GM12878 (cell line): ENCODE measurements around the gene MAP4K5. TPM values are rescaled to one million over a fixed set of nuclear protein-coding genes. Genes with fewer than 3 reads are reported as not detected.
A peak's percentile ranks its signal among the peaks of the same experiment; 100 is the strongest.

Source experiments
- ATAC-seq: fragments of 200-7000 bp; cut with Tn5 transposase; 3 replicates; pipeline ENCODE4 v1.9.1; 2020; ENCODE audit warnings: mild to moderate bottlenecking, moderate library complexity
- BruUV-seq: library from RNA; stranded (reverse); fragments of 400-500 nt; replicated peaks from 2 replicates; lab custom pipeline; 2021; lab: Mats Ljungman, UMichigan
- CTCF ChIA-PET: fragments of 300-600 bp; sonication (Branson Sonifier 250); formaldehyde crosslinking; extraction: SDS; loops from one replicate; lab custom pipeline; 2021; ENCODE audit warnings: inconsistent platforms; lab: Yijun Ruan, JAX
- POLR2A ChIA-PET: fragments of 350-600 bp; formaldehyde crosslinking; extraction: SDS; loops from one replicate; lab custom pipeline; 2021; ENCODE audit warnings: inconsistent platforms; lab: Charles Lee
- RAD21 ChIA-PET: fragments of 300-600 bp; sonication (Branson Sonifier 250); formaldehyde crosslinking; loops from one replicate; lab custom pipeline; 2023; ENCODE audit warnings: antibody characterized with exemption; ENCODE audit not compliant: unreplicated experiment; lab: Charles Lee
- SMC1A ChIA-PET: fragments of 300-600 bp; sonication (Branson Sonifier 250); formaldehyde crosslinking; loops from one replicate; lab custom pipeline; 2023; ENCODE audit not compliant: unreplicated experiment, uncharacterized antibody; lab: Charles Lee
- DNase-seq: peaks from one replicate; pipeline ENCODE4 v3.0.0-alpha.2; 2011; ENCODE audit warnings: low read depth, low spot score
- FAIRE-seq: peaks from 3 replicates; lab custom pipeline; 2011; peaks lifted over from hg19 to GRCh38; lab: Jason Lieb, UNC
- H2AFZ ChIP-seq: 2 replicates; pipeline ENCODE4 v1.6.0; 2011; ENCODE audit warnings: low read depth, low read length, control low read depth; ENCODE audit not compliant: control insufficient read depth
- H3K27ac ChIP-seq: 2 replicates; pipeline ENCODE4 v1.5.1; 2011; ENCODE audit warnings: control low read depth; ENCODE audit not compliant: control insufficient read depth, insufficient read depth
- H3K27me3 ChIP-seq, 2 experiments: replicated peaks in 1 of 2; 2 replicates each; pipeline versions ENCODE4 v1.6.0 to v1.6.1; 2011; ENCODE audit warnings: low read length in 1 of 2; ENCODE audit not compliant: control insufficient read depth in 2 of 2, insufficient read depth in 2 of 2
- H3K36me3 ChIP-seq, 2 experiments: 2 replicates each; pipeline ENCODE4 v1.5.1; 2011; ENCODE audit warnings: low read length in 1 of 2; ENCODE audit not compliant: control insufficient read depth in 2 of 2, insufficient read depth in 2 of 2
- H3K4me1 ChIP-seq: 2 replicates; pipeline ENCODE4 v1.6.1; 2011; ENCODE audit warnings: mild to moderate bottlenecking, low read length, moderate library complexity, mixed read lengths; ENCODE audit not compliant: control insufficient read depth, insufficient read depth
- H3K4me2 ChIP-seq: 2 replicates; pipeline ENCODE4 v1.6.0; 2011; ENCODE audit warnings: control low read depth; ENCODE audit not compliant: control insufficient read depth, insufficient read depth
- H3K4me3 ChIP-seq: fragments of 200-600 bp; sonication (generic); 2 replicates; pipeline ENCODE4 v1.5.1; 2016
- H3K79me2 ChIP-seq: 2 replicates; pipeline ENCODE4 v1.6.0; 2011; ENCODE audit warnings: low read length; ENCODE audit not compliant: control insufficient read depth, insufficient read depth
- H3K9ac ChIP-seq: 2 replicates; pipeline ENCODE4 v1.8.0; 2011; ENCODE audit warnings: low read length, control low read depth, mixed read lengths; ENCODE audit not compliant: control insufficient read depth, insufficient read depth
- H3K9me3 ChIP-seq: replicated peaks from 3 replicates; pipeline ENCODE4 v1.5.1; 2011; ENCODE audit warnings: mild to moderate bottlenecking, low read length; ENCODE audit not compliant: control insufficient read depth, insufficient read depth
- H4K20me1 ChIP-seq: 2 replicates; pipeline ENCODE4 v1.6.0; 2011; ENCODE audit not compliant: control insufficient read depth, insufficient read depth
- MLLT1 ChIP-seq: fragments of 450-650 bp; IDR thresholded peaks from 2 replicates; pipeline ENCODE4 v1.6.1; 2016; ENCODE audit warnings: mild to moderate bottlenecking
- SREBF2 ChIP-seq: IDR thresholded peaks from 2 replicates; pipeline ENCODE4 v1.6.1; 2012; ENCODE audit warnings: mild to moderate bottlenecking, low read length
- ZBTB33 ChIP-seq: fragments of 450-650 bp; IDR thresholded peaks from 2 replicates; pipeline ENCODE4 v1.6.1; 2017; ENCODE audit warnings: mild to moderate bottlenecking
- WGBS: methylation state at CpG from one replicate; pipeline ENCODE4 v1.1.6; 2016; ENCODE audit warnings: low lambda C conversion rate; ENCODE audit not compliant: insufficient replicate concordance, insufficient coverage; ENCODE audit errors: missing lambda C conversion rate; 5-methylcytosine and 5-hydroxymethylcytosine counted together
- in situ Hi-C: fragments of 300-500 bp; cut with MboI; formaldehyde crosslinking; loops from 9 replicates; pipeline ENCODE4 v1.14.3; 2018; ENCODE audit warnings: mixed read lengths
- intact Hi-C: fragments of 100-400 bp; cut with micrococcal nuclease; formaldehyde crosslinking; loops from one replicate; pipeline ENCODE4 v1.14.2; 2022; ENCODE audit not compliant: unreplicated experiment
- polyA plus RNA-seq, 11 experiments: library from polyadenylated mRNA; depleted of rRNA in 4 of 11; unstranded in 6 of 11; stranded (reverse) in 5 of 11; fragments of >200 nt; fragmentation: Nextera tagmentation in 4 of 11; fragmentation: Illumina TruSeq in 1 of 11; extraction: Ambion mirVana in 4 of 11; extraction: Trizol in 1 of 11; gene quantifications; 1 replicate in 1 of 11; 2 replicates in 10 of 11; pipeline versions ENCODE4 v1.2.1 to v1.2.3, GENCODE V29; 2011 to 2016; ENCODE audit warnings: inconsistent platforms in 2 of 11, missing spikeins in 2 of 11, low read depth in 1 of 11
- total RNA-seq, 4 experiments: library from RNA; depleted of rRNA in 3 of 4; stranded (reverse); fragments of >200 nt in 3 of 4; fragmentation: Illumina TruSeq in 1 of 4; extraction: Trizol in 1 of 4; gene quantifications; 2 replicates each; pipeline versions ENCODE4 v1.2.1 to v1.2.3, GENCODE V29; 2013 to 2021

Gene MAP4K5
- total and polyA plus RNA-seq, 10 of the 15 experiments (the other 5 are each of a cell fraction or from before 2014, with no cell fraction given): 9.1 to 41.3 (median 30.1) TPM

- Histone ChIP-seq H3K4me1 (peaks cover 7% of the 10 kb centered on the region), H3K4me3 (peak overlapping the region; percentile 66), H3K4me2 (peak overlapping the region; percentile 95), H4K20me1 (no peaks in the 10 kb centered on the region), H3K9me3 (no peaks in the 10 kb centered on the region), H2AFZ (peak overlapping the region; percentile 95), H3K9ac (peak overlapping the region; percentile 74; the same call in 1 of the 2 replicates), H3K79me2 (no peaks in the 10 kb centered on the region), H3K27me3 (no peaks in the 10 kb centered on the region), H3K36me3 (no peaks in the 10 kb centered on the region), H3K27ac (no peak overlapping the region)
- in situ Hi-C loops (no loop called here), intact Hi-C loops (loop anchor here (2.0 kb wide), 2 partner anchors 77 to 125 kb away; no protein-coding TSS in a partner anchor)
- peak; percentile 85 for TF ChIP-seq MLLT1
- peak; percentile 59; the same call in 1 of the 2 replicates for TF ChIP-seq ZBTB33
- no peak for TF ChIP-seq SREBF2
- POLR2A ChIA-PET: interaction anchor here (0.6 to 1.4 kb wide), 5 partner anchors 10 to 1080 kb away, joined by 3 to 7 read pairs (median 4); no protein-coding TSS in a partner anchor
- FAIRE-seq (peak; percentile 49), DNase-seq (no peak), ATAC-seq (peak; percentile 5; the same call in 2 of the 3 replicates)
- WGBS: 74% methylated on average over 9 of the region's 9 CpGs
- RAD21 ChIA-PET: interaction anchor here (1.5 to 2.5 kb wide), 3 partner anchors 34 to 136 kb away, joined by 4 to 11 read pairs (median 8); no protein-coding TSS in a partner anchor
- CTCF ChIA-PET: interaction anchor here (0.6 to 2.1 kb wide), 5 partner anchors 49 to 317 kb away, joined by 3 to 9 read pairs (median 4); no protein-coding TSS in a partner anchor
- BruUV-seq: no TSS peak
- SMC1A ChIA-PET: interaction anchor here (1.1 to 4.0 kb wide), 3 partner anchors 12 to 77 kb away, joined by 5 to 17 read pairs (median 9); no protein-coding TSS in a partner anchor
Observed at GRCh38 chr14:50397390-50398188, 134.8 kb downstream of the MAP4K5 start.
